Urinary bladder (tissue), 4 donors: ENCODE measurements around the gene PSMD3. TPM values are rescaled to one million over a fixed set of nuclear protein-coding genes. Genes with fewer than 3 reads are reported as not detected.

Source experiments
- DNase-seq: peaks from one replicate; pipeline ENCODE4 v3.0.0-alpha.2; 2015; ENCODE audit errors: extremely low spot score
- H3K27ac ChIP-seq: one replicate; pipeline ENCODE4 v1.5.1; 2013; ENCODE audit warnings: low read depth, mild to moderate bottlenecking, moderate library complexity
- H3K36me3 ChIP-seq: one replicate; pipeline ENCODE4 v1.6.1; 2013; ENCODE audit warnings: mild to moderate bottlenecking, moderate library complexity; ENCODE audit not compliant: insufficient read depth
- H3K4me1 ChIP-seq: one replicate; pipeline ENCODE4 v1.6.1; 2013; ENCODE audit warnings: mild to moderate bottlenecking, moderate library complexity; ENCODE audit not compliant: insufficient read depth
- H3K4me3 ChIP-seq: one replicate; pipeline ENCODE4 v1.5.1; 2013; ENCODE audit warnings: low read depth, low read length
- WGBS: extraction: QIAGEN DNeasy Blood & Tissue Kit; methylation state at CpG from one replicate; pipeline ENCODE4 v1.1.7; 2013; 5-methylcytosine and 5-hydroxymethylcytosine counted together
- polyA plus RNA-seq: library from polyadenylated mRNA; stranded (reverse); fragments of 200-250 nt; gene quantifications from one replicate; pipeline ENCODE4 v1.2.3, GENCODE V29; 2013
- total RNA-seq: library from RNA; depleted of rRNA; stranded (reverse); fragments of >200 nt; gene quantifications from one replicate; pipeline ENCODE4 v1.2.3, GENCODE V29; 2014
- donor health status: healthy with polysubstance abuse.
- donor health status: healthy.

Gene PSMD3
- total and polyA plus RNA-seq, 2 donors, result 36.0 to 80.6 TPM

DNA sequence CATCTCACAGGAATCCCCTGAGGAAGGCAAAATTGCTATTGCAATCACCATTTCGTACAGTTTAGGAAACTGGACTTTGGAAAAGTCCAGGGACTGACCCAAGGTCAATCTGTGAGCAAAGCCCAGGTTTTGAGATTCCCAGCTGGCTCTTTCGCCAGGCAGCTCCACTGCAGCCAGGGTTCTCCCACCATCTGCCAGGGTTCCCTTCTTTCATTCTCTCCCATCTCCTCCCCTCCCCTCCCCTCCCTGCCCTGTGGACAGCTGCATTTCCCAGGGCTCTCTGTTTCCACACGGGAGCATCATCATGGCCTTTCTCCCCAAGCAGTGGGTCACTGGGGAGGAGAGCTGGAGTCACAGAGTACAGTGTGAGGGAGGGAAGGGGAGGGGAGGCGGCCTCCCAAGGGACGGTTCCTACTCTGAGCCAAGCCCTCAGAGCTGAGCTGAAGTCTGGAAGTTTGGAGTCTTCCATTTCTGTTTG lies 29.7 kb upstream of the PSMD3 start:
- 48% methylated on average over 5 of the region's 5 CpGs for WGBS
- Histone ChIP-seq H3K36me3 (no peaks in the 10 kb centered on the region), H3K4me1 (no peaks in the 10 kb centered on the region), H3K27ac (no peak overlapping the region), H3K4me3 (no peak overlapping the region)
- no peak for DNase-seq

DNA sequence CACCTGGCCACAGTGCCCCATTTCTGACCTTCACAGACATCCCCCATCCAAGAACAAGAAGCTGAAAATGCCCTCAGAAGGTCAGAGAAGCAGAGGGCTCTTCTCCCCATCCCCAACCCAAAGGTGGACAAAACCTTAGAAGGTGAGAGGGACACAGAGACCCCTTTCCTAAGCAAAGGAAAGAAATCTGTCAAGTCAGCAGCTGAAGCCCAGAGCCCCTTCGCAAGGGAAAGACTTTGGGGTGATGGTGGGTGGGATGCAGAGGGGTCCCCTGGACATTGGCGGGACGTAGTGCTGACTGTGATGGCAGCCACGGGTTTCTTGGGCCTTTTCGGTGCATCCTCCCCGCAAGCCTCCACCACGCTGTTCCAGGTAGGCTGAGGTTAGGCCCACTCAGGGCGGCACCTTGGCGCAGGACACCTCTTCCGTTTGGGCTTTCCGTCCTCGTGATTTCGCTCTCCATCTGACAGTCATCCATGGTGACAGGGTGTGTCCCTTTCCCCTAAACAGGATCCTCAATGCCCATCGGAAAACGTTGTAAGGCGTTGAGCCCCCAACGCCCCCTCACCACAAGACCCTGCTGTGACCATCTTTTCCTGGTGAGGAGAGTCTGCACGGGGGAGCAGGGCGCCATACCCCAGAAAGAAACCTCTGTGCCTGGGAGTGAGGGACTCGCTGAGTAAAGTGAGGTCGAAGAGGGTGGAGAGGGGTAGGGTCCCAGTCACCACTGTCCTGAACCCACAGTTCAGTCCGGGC lies 28.5 kb upstream of the PSMD3 start:
- Histone ChIP-seq H3K27ac (no peak overlapping the region), H3K36me3 (no peaks in the 10 kb centered on the region), H3K4me3 (no peak overlapping the region), H3K4me1 (no peaks in the 10 kb centered on the region)
- DNase-seq, result no peak
- WGBS, result 64% methylated on average over 22 of the region's 22 CpGs

DNA sequence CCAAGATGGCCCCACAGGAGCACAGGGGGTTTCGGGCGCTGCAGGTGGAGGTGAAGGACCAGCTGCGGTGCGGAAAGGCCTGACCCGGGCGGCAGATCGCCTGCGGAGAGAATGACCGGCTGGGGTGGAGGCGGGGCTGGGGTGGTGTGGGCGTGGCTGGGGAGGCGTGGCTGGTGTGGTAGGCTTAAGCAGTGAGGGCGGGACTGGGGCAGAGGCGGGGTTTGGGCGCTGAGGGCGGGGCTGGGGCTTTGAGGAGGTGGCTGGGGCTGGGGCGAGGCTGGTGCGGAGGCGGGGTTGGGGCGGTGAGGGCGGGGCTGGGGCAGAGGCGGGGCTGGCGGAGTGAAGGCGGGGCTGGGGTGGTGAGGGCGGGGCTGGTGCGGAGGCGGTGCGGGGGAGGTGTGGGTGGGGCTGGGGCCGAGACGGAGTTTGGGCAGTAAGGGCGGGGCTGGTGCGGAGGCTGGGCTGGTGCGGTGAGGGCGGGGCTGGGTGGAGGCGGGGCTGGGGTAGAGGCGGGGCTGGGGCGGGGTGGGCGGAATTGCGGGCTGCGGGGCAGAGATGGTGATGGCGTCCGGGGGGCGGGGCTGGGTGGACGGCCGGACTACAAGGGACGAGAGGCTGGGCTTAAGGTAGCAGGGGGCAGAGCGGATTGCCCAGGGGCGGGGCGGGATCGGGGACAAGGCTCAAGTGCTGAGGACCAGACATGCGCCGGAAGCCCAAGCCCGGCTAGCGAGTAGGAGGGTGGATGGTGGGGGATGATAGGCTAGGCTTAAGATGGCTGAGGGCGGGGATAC lies 27.7 kb upstream of the PSMD3 start:
- Histone ChIP-seq H3K27ac (peak overlapping the region; percentile 33), H3K4me3 (peak overlapping the region; percentile 19), H3K4me1 (no peaks in the 10 kb centered on the region), H3K36me3 (no peaks in the 10 kb centered on the region)
- DNase-seq, result peak; percentile 83
- WGBS, result 1% methylated on average over 55 of the region's 55 CpGs

DNA sequence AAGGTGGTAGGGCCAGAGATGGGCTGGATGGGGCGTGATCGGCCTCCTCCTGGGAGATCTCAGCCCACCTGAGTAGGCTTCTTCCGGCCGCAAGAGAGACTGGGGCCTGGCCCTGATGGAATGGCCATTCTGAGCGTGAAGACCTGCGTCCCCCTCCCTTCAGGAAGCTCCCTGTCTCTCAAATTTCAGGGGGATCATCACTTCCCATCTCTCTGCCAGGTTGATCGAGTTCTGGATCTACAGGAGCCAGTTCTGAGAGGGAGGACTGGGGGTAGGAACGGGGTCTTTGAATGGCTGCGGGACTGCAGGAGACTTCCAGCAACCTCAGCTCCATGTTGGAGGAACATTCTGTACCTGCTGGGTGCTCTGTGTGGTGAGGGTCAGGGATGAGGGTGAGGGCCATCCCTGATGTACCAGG lies 27.1 kb upstream of the PSMD3 start:
- H3K4me3 ChIP-seq, result peak overlapping the region; percentile 19
- H3K27ac ChIP-seq, result peak overlapping the region; percentile 33
- no peaks in the 10 kb centered on the region for H3K4me1 ChIP-seq
- no peak for DNase-seq
- H3K36me3 ChIP-seq, result no peaks in the 10 kb centered on the region
- 29% methylated on average over 9 of the region's 9 CpGs for WGBS

DNA sequence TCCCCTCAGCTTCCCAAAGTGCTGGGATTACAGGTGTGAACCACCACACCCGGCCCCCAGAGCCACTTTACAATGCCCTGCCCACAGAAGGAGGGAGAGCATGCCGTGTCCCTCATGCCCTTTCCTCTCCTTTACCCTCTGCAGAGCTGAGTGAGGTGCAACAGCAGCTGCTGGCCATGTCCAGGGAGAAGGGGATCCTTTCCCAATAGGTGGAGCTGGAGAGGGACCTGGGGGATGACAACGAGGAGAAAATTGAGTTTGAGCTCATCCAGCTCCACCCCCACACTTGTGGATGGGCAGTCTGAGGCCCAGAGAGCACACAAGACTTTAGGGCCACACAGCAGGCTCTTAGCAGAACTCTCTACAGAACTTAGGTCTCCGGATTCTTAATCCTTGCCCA lies 25.7 kb upstream of the PSMD3 start:
- WGBS, result 47% methylated on average over 4 of the region's 4 CpGs
- H3K4me3 ChIP-seq, result no peak overlapping the region
- DNase-seq, result no peak

DNA sequence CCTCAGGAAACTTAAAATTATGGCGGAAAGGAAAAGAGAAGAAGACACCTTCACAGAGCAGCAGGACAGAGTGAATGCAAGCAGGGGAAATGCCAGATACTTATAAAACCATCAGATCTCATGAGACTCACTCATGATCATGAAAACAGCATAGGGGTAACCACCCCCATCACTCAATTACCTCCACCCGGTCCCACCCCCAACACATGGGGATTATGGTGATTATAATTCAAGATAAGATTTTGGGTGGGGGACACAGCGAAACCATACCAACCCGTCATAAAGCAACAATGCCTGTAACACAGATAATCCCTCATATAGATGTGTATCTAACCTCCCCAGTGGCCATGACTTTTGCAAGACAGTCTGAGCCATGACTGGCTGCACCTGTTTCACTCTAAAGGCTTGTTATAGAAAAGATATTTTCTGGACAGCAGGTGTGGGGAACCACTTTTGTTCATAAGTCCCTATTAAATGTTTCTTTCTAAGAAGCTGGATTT lies 24.8 kb upstream of the PSMD3 start:
- no peak for DNase-seq
- Histone ChIP-seq H3K27ac (no peak overlapping the region), H3K36me3 (no peaks in the 10 kb centered on the region), H3K4me1 (no peaks in the 10 kb centered on the region), H3K4me3 (no peak overlapping the region)
- 59% methylated on average over 4 of the region's 4 CpGs for WGBS

More for the DNA sequence above, 25.7 kb upstream of the PSMD3 start:
- no peaks in the 10 kb centered on the region for H3K36me3 ChIP-seq
- H3K27ac ChIP-seq, result no peak overlapping the region
- no peaks in the 10 kb centered on the region for H3K4me1 ChIP-seq

DNA sequence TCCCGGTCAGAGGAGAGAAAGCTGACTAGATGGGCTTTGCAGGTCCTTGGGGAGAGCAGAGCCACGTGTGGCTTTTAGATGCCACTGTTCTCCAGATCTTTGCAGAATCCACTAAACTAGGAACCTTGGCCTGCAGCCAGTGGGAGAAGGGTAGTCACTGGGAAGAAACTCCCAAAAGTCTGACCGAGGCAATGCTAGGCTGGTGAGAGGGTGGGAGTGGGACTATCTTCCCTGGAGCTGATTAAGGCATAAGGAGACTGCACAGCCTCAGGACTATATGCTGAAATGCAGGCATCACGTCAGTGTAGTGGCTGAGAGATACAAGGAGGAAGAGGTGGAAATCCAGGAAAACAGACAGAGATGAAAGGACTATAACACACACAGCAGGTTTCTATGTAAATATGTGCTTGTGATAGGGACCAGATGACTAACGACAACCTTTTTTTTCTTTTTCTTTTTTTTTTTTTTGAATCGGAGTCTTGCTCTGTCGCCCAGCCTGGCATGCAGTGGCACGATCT lies 20.0 kb upstream of the PSMD3 start:
- 55% methylated on average over 8 of the region's 8 CpGs for WGBS

DNA sequence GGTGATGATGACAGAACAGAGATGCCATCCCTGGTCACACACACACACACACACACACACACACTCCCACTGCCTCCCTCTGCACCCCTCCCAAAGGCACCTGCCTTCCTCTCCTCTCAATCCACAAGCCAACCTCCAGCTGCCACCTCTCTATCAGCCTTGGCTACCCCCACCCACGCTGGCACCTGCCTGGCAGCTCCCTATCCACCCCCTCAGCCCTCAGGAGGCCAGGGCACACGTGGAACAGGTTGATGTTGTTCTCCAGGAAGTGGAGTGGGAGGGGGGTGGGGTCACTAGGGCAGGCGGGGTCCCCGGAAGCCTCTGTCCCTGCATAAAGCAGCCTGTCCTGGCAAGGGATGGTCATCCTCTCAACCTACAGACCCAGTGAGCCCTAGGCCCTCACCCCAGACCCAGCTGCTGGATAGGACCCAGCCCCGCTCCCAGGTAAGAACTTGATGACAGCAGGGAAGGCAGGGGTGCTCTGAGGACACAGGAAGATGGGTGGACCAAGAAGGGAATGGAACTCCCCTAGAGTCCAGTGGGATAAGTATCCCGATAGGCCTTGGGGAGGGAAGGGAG lies 17.9 kb upstream of the PSMD3 start, which contains the start of gene GSDMA:
GSDMA (plus strand) TSS at position 363 of the 579 bp plus-strand sequence. CDS start 2,684 bp downstream, outside the sequence.
- 58% methylated on average over 6 of the region's 6 CpGs for WGBS
- no peak for DNase-seq
- Histone ChIP-seq H3K4me3 (no peak within 1 kb of the TSS), H3K27ac (no peak within 1 kb of the TSS), H3K36me3 (no peaks in the 10 kb centered on the region), H3K4me1 (no peaks in the 10 kb centered on the region)

More for the DNA sequence above, 20.0 kb upstream of the PSMD3 start:
- Histone ChIP-seq H3K27ac (no peak overlapping the region), H3K36me3 (no peaks in the 10 kb centered on the region), H3K4me3 (no peak overlapping the region), H3K4me1 (no peaks in the 10 kb centered on the region)
- DNase-seq, result no peak

DNA sequence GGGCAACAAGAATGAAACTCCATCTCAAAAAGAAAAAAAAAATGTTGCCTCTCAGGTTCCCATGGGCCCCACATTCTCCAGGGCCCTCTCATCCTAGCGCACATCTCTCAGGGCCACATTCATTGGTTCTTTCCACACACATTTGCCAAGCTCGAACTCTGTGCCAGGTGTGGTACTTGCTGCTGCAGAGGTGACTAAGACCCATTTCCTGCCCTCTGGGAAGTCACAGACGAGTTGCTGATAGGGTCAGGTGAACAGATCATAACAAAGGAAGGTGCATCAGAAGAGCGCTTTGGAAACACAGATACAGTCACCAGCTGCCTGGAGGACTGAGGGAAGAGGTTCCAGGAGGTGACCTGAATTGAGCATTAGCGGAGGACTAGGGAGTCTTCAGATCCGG lies 16.8 kb upstream of the PSMD3 start:
- 78% methylated on average over 6 of the region's 6 CpGs for WGBS
- no peak for DNase-seq
- Histone ChIP-seq H3K4me3 (no peak overlapping the region), H3K36me3 (no peaks in the 10 kb centered on the region), H3K27ac (no peak overlapping the region), H3K4me1 (no peaks in the 10 kb centered on the region)

DNA sequence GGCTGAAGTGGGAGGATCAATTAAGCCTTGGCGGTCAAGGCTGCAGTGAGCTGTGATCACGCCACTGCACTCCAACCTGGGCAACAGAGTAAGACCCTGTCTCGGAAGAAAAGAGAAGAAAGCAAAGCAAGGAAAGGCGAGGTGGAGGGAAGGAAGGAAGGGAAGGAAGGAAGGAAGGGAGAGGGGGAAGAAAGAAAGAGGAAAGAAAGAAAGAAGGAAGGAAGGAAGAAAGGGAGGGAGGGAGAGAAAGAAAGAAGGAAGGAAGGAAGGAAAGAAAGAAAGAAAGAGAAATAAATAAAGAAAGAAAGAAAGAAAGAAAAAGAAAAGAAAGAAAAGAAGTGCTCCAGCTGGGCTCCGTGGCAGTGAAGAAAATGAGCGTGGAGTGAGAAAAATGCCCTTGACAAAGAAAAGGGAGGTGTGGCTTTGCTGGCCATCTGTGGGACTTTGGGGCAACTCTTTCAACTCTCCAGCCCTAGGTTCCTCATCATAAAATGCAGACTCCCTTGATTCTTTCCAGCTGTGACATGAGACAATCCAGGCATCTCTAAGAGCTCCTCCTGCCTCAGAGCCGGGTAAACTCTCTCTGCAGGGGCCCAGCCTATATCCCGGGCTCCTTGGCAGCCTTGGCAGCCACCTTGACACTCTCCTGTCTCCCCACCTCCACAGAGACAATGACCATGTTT lies 15.4 kb upstream of the PSMD3 start:
- 48% methylated on average over 8 of the region's 8 CpGs for WGBS
- no peaks in the 10 kb centered on the region for H3K4me1 ChIP-seq
- no peak overlapping the region for H3K4me3 ChIP-seq
- H3K27ac ChIP-seq, result no peak overlapping the region
- no peak for DNase-seq
- H3K36me3 ChIP-seq, result no peaks in the 10 kb centered on the region

DNA sequence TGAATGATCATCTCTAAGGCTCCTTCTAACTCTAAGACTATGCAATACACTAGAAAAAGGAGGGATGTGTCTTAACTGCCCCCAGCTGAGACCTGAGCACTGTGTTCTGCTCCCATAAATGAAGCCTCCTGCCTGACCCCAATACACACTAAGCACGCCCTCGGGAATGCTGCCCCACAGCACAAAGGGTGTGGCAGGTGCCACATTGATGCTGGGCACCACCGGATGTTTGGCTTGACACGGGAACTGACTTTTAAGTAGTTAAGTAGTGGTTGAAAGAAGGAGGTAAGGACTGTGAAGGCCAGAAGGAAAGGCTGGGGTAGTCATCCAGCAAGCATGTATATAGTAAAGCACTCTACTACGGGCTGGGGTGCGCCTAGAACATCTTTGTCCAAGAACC lies 13.8 kb upstream of the PSMD3 start:
- 81% methylated on average over 6 of the region's 6 CpGs for WGBS
- Histone ChIP-seq H3K27ac (no peak overlapping the region), H3K4me1 (no peaks in the 10 kb centered on the region), H3K36me3 (no peaks in the 10 kb centered on the region), H3K4me3 (no peak overlapping the region)
- DNase-seq, result no peak

DNA sequence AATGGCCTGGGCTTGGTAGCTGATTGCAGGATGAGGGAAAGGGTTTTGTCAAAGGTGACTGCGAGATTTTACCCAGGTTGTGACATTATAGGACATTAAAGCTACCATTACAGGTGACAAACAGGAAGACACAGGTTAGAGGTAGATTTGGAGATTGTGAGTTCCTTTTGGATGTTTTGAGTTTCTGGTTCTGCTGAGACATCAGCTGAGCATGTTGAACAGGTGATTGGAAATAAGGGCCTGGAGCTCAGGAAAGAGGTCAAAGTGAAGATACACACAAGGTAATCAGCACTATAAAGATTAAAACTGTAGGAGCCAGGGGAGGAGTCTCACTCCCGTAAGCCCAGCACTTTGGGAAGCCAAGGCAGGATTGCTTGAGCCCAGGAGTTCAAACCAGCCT lies 11.8 kb upstream of the PSMD3 start:
- no peak overlapping the region for H3K27ac ChIP-seq
- DNase-seq, result no peak
- 67% methylated on average over 2 of the region's 2 CpGs for WGBS
- H3K4me1 ChIP-seq, result no peaks in the 10 kb centered on the region
- no peaks in the 10 kb centered on the region for H3K36me3 ChIP-seq
- no peak overlapping the region for H3K4me3 ChIP-seq

DNA sequence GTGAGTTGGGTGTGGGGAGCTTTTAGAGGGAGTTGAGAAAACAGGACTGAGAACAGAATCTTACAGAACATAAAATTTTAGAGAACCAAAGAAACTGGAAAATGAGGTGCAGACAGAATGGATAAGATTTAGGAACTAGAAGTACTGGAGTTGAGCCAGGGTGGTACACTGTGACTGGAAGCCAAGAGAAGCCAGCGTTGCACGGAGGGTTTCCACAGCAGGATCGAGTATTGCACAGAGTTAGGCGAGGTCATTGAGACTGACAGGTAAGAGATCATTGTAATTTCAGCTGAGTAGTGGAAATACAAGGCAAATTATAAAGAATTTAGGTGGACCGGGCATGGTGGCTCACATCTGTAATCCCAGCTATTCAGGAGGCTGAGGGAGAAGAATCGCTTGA lies 11.2 kb upstream of the PSMD3 start:
- H3K27ac ChIP-seq, result no peak overlapping the region
- no peaks in the 10 kb centered on the region for H3K36me3 ChIP-seq
- WGBS, result 70% methylated on average over 6 of the region's 6 CpGs
- H3K4me3 ChIP-seq, result no peak overlapping the region
- no peaks in the 10 kb centered on the region for H3K4me1 ChIP-seq
- DNase-seq, result no peak
